SIG-M5 (cell line): Measurements from ENCODE around the gene GATA2.

Experiments
- DNase-seq: peaks from one replicate; lab custom pipeline; 2025; lab: John Stamatoyannopoulos, UW

Gene GATA2

DNA sequence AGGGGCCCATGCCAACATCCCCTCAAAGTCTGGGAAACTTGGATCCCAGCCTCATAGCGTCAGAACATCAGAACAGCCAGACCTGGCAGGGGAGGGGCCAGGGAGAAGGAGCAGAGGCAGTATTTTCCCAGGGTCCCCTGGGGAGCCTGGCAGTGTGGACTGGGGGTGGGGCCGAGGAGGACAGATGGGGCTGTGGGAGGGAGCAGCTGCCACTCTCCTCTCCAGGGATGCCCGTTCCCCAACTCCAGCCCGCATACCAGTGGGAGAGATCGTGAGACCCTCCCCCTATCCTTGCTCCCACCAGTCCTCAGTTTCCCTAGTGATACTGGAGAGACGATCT, 19.9 kb downstream of the GATA2 start:
- no peak for DNase-seq

DNA sequence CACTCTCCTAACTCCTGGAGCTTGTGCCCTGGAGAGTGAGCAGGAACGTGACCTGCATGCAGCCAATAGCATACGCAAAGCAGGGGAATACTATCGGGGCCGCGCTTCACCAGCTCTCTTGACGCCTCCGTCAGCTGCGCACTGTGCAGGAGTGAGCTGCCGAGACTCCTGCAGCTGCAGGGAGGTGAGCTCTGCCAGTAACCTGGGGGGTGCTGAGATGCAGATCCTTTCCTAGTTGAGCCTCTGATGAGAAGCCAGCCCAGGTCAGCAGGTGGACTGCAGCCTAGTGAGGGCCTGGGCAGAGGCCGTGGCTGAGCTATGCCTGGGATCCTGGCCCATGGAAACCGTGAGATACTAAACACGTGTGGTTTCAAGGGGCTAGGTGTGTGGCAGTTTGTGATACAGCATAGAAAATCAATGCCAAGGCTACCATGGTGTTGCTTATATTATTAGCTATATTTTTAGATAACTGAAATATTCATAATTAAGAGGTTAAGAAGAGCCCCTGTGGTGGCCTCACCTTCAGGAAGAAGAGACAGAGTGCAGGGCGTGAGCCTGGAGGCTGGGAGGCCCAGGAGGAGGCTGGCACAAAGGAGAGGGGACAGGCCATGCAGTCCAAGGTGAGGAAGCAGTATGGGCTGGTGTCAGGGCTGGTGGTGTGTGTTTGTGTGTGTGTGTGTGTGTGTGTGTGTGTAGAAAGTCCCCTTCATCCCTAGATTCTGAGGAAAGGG, 20.4 kb downstream of the GATA2 start:
- no peak for DNase-seq

DNA sequence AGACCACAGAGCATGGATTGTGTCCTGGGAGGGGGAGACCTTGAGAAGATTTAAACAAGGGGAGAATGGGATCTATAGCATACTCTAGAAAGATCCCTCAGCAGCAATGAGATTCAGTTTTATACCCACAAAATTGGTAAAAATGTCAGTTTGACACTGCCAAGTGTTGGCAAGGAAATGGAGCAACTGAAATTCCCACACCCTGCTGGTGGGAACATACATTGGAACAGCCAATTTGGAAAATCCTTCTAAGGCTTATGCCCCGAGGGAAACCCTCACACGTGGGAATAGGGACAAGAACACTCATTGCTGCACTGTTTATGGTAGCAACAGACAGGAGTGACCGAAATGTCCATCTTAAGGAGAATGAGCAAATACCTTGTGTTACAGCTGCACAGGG, 21.3 kb downstream of the GATA2 start:
- DNase-seq = no peak

DNA sequence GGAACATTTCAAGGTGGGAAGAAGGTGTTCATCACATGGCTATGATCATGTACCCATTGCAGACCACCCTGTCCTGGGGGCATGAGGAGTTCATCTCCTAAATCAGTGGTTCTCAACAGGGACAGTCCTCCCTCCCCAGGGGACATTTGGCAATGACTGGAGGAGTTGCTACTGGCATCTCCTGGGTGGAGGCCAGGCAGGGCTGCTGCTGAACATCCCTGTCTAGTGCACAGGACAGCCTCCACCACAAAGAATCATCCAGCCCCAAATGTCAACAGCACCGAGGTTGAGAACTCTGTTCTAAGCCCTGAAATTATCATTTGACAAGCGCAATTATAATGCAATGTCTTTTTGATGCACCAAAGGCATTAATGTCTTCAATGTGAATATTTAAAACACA, 21.9 kb downstream of the GATA2 start:
- DNase-seq = no peak

DNA sequence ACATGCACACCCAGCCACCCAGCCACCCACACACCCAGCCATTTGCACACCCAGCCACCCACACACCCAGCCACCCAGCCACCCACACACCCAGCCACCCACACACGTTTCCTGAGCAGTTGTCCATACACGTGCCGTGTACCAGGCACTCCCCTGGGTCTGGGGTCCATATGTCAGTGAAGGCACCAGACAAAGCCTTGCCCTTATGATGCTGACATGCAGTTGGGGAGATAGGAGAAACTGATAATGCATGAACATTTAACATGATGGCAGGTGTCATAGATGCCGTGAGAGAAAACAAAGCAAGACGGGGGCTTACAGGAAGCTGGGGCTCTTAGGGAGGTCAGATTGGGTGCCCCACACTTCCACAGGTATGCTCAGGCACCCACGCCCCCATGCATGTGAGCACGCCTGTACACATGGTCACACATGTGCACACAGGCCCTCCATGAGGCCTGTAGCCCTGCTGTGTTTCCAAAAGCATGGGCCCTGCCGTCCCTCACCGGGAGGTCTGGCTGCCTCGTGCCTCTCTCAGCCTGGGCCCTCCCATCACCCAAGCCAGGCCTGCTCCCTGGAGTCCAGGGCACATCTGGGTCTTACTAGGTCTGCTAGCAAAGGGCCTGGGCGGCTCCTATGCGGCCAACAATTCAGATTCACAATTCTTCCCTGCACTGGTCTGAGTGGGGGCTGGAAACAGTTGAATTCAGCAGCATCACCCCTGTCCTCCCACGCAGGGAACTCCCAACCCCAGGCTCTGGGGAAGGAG, 22.7 kb downstream of the GATA2 start:
- no peak for DNase-seq

DNA sequence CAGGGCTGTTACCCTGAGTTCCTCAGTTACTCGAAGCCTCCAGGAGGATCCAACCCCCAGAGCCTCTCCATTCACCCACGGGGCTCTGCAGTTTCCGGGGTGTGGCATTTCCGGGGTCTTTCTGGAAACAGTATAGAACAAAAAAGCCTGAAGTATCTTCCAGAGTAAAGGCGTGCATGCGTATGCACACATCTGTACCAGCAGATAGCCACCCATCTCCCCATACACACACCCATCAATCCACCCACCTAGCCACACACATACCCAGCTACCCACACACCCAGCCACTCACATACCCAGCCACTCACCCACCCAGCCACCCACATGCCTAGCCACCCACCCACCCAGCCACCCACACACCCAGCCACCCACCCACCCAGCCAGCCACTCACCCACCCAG, 23.4 kb downstream of the GATA2 start:
- DNase-seq = no peak

DNA sequence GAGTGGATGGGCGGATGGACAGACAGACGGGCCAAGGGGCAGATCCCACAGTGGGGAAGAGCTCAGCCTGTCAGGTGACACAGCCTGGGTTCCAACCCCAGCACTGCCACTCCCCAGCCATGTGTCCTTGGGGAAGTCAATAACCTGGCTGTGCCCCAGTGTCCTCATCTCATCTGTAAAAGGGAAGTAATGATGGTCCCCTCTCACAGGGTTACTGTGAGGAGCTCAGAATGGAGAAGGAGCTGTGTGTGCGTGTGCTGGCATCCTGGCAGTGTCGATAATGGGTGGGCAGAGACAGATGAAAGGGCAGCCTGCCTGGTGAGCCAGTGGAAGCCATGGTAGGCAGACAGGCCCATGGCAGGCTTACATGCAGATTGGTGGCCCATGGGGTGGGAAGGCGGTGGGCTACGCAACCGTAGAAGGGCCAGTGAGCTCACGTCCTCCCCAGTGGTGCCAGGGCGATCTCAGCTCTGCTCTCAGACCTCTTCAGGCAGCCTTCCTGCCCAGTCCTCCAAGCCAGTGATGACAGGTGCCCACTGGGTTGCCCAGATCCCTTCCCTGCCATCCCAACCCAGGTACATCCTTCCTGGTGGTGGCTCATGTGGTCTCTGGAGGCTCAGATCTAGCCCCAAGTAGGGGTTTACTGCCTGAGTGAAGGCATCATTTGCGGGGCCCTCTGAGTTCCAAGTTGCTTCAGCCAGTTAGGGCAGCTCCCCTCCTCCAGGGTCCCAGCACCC, 24.0 kb downstream of the GATA2 start:
- no peak for DNase-seq

DNA sequence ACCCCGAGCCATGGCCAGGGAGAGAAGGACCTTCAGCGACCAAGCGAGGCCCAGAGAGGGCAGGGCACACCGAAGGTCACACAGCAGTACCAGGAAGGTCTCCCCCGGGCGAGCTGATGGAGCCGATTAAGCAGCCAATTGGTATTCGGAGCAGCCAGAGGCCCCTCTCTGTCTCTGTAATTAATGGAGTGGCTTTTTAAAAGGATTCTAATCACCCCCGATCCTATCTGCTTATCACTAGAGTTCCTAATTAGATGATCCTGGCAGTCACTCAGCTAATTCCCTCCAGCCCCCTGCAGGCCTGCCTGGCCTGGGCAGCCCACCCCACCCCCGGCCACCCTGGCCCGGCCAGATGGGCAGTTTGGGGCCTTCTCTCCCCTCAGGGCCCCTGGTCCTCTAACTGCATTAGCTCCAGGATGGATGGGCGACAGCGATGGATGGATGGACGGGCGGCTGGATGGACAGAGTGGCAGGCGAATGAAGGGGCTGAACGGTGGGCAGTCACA, 24.7 kb downstream of the GATA2 start:
- no peak for DNase-seq

DNA sequence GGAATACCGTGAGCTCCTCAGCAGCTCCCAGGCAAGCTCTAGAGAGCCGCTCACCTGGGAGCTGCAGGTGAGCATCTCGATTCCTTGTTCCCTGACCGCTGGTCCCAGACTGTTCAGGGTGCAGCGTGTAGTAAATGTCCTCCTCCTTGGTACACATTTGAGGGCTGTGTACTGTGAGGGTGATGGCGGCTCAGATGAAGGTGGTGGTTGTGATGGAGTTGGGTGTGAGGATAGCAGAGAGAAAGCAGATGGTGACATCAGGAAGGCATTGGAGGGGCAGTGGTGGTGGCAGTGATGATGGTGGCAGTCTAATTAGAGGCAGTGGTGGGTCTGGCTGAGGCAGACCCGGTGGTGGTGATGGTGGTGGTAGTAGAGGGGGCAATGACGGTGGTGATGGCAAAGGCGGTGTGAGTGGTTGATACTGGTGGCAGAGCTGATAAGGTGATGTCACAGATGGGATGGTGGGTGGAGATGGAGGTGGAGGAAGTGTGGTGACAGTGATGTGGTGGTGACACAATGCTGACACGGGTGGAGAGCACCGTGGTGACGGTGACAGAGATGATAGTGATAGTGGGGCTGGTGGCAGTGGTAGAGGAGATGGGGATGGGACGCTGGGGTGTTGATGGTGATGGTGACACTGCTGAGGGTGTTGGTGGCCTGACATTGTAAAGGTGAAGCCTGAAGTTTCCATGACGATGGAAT, 26.0 kb downstream of the GATA2 start, which contains the start of gene DNAJB8:
Gene DNAJB8, minus strand, starts transcription at position 51 of the 702 bp plus-strand sequence. CDS start 3,645 bp downstream, outside the sequence.
- no peak for DNase-seq

DNA sequence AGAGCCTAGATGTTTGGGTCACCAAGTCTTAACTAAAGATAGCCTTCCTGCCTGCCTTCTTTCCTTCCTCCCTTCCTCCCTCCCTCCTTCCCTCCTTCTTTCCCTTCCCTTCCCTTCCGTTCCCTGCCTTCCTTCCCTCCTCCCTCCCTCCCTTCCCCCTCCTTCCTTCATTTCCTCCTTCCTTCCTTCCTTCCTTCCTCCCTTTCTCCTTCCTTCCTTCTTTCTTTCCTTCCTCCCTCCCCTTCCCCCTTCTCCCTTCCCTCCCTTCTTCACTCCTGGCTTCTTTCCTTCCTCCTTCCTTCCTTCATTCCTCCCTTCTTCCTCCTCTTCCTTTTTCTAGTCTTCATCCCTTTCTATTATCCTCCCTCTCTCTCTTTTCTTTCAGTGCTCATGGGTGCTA, 28.3 kb downstream of the GATA2 start:
- DNase-seq = no peak

DNA sequence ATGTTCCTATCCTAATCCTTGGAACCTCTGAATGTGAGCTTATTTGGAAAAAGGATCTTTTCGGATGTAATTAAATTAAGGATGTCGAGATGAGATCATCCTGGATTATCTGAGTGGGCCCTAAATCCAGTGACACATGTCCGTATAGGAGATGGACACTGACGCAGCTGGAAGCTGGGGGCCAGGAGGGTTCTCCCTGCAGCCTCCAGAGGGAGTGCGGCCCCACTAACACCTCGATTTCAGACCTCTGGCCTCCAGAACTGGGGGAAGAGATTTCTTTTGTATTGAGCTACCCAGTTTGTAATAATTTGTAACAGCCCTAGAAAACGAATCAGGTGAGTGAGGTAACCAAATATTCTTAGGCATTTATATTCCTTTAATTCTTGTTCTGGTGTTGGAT, 28.8 kb downstream of the GATA2 start:
- DNase-seq = no peak

DNA sequence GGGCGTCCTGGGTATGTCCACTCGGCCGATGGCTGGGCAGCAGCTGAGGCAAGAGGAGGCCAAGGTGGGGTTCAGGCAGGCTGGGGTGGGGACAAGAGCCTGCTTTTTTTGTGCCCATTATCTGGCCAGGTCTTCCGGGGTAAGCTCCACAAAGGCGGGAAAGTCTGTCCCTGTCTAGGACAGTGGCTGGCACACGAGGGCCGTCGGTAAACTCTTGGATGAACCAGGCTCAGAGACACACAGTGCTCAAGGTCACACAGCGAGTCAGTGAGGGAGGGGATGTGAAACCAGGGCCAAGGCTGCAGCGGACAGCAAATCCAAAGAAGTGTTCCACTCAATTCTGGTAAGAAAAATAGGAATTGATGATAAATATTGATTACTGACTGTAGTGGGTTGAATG, 29.2 kb downstream of the GATA2 start:
- DNase-seq = no peak

DNA sequence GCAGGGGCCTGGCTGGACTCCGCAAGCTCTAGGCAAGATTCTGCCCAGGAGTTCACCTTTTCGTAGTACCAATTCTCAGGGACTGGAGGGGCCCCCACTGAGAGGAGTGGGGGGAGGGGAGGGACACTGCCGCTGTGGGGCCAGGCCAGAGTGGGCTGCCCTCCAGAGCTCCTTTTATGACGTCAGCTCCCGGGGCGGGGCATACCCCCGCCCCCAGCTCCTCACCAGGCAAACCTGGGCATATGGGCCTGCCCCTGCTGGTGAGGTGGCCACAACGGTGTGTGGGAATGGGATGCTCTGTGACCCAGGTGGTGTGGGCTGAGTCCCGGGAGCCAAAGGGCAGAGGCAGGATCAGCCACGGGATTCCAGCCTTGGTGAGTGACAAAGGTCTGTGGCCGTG, 29.6 kb downstream of the GATA2 start:
- DNase-seq = no peak

DNA sequence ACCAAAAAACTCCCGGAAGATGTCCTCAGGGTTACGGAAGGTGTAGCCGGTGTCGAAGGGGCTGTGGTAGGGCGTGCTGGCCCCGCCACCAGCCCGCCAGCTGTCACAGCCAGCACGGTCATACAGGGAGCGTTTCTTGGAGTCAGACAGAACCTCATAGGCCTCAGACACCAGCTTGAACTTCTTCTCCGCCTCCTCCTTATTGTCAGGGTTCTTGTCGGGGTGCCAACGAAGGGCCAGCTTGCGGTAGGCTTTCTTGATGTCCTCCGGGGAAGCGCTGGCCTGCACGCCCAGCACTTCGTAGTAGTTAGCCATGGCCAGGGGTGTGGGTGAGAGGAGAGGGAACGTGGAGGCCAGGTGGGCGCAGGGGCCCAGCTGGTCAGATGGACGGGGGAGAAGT, 30.1 kb downstream of the GATA2 start:
- DNase-seq = no peak

DNA sequence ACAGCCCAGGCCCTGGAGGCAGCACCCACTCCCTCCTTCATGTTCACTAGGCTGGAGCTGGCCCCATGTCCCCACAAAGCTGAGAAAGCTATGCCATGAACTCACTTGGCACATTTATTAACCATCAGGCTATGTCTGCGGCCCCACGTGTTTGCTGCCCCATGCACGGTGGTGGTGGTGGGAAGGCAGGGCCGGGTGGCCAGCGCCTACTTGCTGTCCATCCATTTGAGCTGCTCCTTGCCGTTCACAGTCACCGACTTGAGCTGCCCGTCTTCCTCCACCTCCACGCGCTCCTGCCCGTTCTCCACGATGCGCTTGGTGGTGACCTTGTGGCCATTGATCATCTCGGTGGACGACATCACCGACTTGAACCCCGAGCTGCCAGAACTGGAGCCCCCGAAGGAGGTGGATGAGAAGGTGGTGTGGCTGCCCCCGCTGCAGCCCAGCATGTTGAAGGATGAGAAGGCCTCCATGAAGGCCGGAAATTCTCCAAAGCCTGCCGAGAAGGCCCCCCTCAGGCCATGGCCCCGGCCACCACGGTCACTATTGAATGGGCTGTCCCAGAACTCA, 30.6 kb downstream of the GATA2 start:
- no peak for DNase-seq

DNA sequence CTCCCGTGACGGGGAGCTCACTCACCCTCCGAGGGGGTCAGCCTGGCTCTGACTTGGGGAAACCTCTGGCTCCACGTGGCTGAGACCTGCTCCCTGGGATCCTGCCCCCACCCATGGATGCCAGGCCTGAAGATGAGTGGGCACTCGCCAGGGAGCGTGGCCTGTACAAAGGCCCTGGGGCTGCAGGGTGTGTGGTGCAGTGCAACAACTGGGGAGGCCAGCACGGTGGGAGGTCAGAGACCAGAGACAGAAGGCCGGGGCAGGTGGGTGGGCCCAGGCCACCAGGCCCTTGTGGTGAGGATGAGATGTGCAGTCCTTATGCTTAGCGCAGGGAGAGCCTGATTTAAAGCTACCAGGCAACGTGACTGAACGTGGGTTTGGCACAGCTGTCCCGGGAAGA, 31.3 kb downstream of the GATA2 start:
- DNase-seq = no peak

DNA sequence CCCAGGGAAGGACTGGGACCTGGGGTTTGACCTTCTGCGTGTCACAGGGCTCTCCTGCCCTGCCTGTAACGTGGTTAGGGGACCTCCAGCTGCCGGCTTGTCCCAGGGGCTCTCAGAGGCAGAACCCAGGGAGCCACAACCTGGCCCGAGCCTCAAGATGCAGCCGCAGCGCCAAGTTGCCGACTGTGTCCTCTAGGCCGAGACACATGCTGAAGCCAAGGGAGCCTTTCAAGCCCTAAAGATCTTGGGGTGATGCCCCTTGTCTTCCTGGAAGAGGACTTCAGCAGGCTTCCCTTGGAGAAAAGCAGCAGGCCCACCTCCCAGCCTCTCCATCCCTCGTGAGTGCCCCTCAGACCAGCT, 33.6 kb downstream of the GATA2 start:
- DNase-seq = no peak

DNA sequence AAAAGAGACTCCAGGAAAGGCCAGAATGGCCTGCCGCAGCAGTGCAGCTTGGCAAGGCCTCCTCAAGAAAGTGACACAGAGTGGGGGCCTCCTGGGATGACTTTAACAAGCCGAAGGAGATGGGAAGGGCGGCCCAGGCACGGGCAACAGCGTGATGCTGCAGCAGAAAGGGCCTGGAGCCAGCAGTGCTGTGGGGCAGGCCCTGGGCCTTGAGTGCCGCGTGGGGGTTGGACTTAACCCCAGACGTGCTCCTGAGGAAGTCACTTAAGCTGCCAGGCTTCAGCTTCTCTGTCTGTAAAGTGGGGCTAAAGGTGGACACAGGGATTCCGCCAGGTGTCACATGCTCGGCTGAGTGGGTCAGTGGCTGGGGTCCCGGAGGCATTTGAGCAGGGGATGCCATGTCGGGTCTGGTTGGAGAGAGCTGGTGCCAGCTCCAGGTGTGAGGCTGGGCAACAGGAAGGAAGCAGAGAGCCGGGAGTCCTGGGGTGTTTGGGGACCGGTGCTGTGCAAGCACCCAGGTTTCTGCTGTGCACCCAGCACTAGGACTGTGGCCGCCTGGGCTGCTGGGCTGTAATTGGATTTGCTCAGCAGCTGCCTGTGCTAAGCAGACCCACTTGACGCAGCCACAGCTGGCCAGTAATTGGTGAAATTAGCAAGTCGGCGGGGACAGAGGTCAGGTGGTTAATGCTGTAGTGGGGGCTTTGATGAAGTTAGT, 34.1 kb downstream of the GATA2 start:
- no peak for DNase-seq

DNA sequence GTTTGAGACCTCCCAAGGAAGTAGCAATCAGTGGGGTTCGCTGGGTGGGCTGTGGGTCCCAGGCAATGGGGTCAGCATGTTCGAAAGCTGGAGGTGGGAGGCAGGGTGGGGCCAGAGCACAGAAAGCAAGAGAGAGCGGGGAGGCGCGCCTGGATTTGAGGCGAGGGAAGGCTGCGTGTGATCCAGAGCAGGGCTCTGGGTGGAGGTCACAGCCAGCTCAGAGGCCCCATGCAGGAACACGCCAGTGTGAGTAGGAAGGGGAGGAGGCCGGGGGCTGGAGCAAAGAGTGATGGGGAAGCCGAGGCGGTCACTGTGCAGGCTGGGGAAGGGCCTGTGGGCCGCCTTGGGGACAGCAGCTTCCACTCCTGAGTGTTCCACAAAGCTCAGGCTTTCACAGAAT, 35.1 kb downstream of the GATA2 start:
- DNase-seq = no peak

DNA sequence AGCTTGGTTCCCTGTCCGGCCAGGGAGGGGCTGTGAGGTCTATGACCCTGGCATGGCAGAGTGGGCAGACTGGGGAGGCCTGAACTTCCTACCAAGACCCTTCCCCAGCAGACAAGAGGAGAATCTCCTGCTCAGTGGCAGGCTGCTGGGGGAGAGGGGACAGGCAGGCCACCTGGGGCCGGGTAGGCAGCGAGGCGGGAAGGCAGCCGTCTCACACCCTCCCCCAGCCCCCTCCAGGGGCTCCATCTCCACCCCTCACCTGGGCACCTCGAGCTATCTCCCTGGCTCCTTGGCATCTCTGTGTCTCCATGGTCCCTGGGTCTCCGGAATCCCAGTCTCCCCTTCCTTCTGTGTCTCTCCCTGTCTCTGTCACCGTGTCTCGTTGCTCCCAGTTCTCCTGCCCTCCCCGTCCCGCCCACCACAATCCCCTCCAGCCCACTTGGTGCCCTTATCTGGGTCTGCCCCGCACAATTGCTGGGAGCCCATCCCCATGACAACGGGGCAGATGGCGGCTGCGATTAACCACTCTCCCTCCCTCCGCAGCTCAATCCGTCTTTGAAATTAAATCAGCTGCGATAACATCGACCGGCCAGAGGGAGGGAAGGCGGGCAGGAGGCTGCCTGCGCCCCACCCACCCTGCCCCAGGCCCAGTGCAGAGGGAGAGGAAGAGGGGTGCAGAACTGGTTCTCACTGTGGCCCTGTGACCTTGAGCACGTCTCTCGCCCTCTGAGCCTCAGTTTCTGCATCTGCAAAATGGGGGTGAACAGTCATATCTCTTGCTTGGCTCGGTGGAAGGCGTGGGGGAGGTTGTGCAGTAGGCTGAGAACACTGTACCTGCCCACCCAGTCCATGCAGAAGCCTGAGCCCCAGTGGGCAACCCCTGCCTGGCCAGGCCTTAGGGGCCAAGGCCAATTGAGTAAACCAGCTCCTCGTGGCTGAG, 36.0 kb downstream of the GATA2 start:
- DNase-seq = no peak
